Osteocyte (in vitro differentiated cells): ENCODE data around the gene TNKS1BP1. TPM values are rescaled to one million over a fixed set of nuclear protein-coding genes. Genes with fewer than 3 reads are reported as not detected.

Source experiments
- DNase-seq: peaks from one replicate; pipeline ENCODE4 v3.0.0; 2021; ENCODE audit warnings: mixed read lengths; ENCODE audit not compliant: unreplicated experiment; ENCODE audit errors: extremely low spot score
- H3K27ac Mint-ChIP-seq: one replicate; pipeline ENCODE4 v1.8.0; 2021; ENCODE audit warnings: mild to moderate bottlenecking, mixed read lengths; ENCODE audit not compliant: unreplicated experiment
- H3K27me3 Mint-ChIP-seq: one replicate; pipeline ENCODE4 v1.8.0; 2021; ENCODE audit warnings: mixed read lengths; ENCODE audit not compliant: unreplicated experiment
- H3K36me3 Mint-ChIP-seq: one replicate; pipeline ENCODE4 v1.8.0; 2021; ENCODE audit warnings: mixed read lengths; ENCODE audit not compliant: unreplicated experiment
- H3K4me1 Mint-ChIP-seq: one replicate; pipeline ENCODE4 v1.8.0; 2021; ENCODE audit warnings: mixed read lengths; ENCODE audit not compliant: unreplicated experiment
- H3K4me3 Mint-ChIP-seq: one replicate; pipeline ENCODE4 v1.8.0; 2021; ENCODE audit warnings: mild to moderate bottlenecking, moderate library complexity, mixed read lengths; ENCODE audit not compliant: unreplicated experiment
- H3K9me3 Mint-ChIP-seq: one replicate; pipeline ENCODE4 v1.8.0; 2021; ENCODE audit warnings: mixed read lengths; ENCODE audit not compliant: unreplicated experiment
- total RNA-seq: library from RNA; stranded (reverse); gene quantifications from 2 replicates; pipeline ENCODE4 v1.2.1, GENCODE V29; 2021
- TF ChIP-seq, protein P1 (sequence below): fragments of 200-600 bp; sonication (generic); IDR thresholded peaks from 2 replicates; pipeline ENCODE4 v1.5.0; 2021; ENCODE audit warnings: antibody characterized with exemption, mild to moderate bottlenecking, moderate library complexity

Gene TNKS1BP1
- total RNA-seq, 1 donor from 2014 or later = 152 TPM

DNA sequence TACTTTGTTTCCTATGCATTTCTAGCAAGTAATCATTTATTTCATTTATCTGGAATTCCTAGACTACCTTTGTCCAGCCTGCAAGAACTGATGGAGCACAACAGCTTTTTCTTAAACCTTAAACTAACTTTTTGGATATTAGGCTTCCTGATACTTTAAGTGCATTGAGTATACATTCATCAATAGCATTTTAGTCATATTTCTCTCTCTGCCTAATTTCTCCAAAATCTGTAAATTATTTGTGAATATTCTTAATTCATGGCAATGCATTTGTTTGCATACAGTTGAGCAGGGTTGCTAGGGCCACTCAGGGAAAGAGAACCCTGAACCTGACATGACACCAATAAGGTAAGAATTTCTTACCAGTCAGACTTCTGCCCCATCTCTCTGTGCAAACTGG, 58.6 kb downstream of the TNKS1BP1 start:
- DNase-seq = no peak
- H3K9me3 Mint-ChIP-seq = no peaks in the 10 kb centered on the region
- peaks cover 5% of the 10 kb centered on the region for H3K4me1 Mint-ChIP-seq
- TF ChIP-seq, protein P1, sequence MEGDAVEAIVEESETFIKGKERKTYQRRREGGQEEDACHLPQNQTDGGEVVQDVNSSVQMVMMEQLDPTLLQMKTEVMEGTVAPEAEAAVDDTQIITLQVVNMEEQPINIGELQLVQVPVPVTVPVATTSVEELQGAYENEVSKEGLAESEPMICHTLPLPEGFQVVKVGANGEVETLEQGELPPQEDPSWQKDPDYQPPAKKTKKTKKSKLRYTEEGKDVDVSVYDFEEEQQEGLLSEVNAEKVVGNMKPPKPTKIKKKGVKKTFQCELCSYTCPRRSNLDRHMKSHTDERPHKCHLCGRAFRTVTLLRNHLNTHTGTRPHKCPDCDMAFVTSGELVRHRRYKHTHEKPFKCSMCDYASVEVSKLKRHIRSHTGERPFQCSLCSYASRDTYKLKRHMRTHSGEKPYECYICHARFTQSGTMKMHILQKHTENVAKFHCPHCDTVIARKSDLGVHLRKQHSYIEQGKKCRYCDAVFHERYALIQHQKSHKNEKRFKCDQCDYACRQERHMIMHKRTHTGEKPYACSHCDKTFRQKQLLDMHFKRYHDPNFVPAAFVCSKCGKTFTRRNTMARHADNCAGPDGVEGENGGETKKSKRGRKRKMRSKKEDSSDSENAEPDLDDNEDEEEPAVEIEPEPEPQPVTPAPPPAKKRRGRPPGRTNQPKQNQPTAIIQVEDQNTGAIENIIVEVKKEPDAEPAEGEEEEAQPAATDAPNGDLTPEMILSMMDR = no peak
- no peaks in the 10 kb centered on the region for H3K36me3 Mint-ChIP-seq
- H3K27ac Mint-ChIP-seq = no peak overlapping the region
- peaks cover 14% of the 10 kb centered on the region for H3K27me3 Mint-ChIP-seq
- H3K4me3 Mint-ChIP-seq = no peak overlapping the region

DNA sequence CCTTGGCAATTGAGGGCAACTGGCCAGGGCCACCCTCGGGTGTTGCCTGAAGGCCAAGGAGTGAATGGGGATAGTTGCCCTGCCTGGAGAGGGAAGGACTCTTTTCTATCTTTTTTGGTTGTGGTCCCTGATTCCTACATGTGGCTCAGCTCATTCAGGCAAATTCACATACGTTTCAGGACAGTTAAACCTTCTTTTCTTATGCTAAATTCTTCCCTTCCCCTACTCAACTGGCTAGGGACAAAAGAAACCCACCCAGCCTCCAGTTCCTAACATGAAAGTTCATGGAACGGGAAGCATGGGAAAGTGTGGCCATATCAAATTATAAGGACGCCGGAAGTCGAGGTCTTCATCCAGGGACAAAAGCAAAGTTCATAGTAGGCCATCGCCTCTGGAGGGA, 61.4 kb downstream of the TNKS1BP1 start:
- no peak for DNase-seq
- no peaks in the 10 kb centered on the region for H3K36me3 Mint-ChIP-seq
- H3K27ac Mint-ChIP-seq = no peak overlapping the region
- H3K9me3 Mint-ChIP-seq = no peaks in the 10 kb centered on the region
- no peak overlapping the region for H3K4me3 Mint-ChIP-seq
- peaks cover 14% of the 10 kb centered on the region for H3K27me3 Mint-ChIP-seq
- peaks cover 5% of the 10 kb centered on the region for H3K4me1 Mint-ChIP-seq
- TF ChIP-seq, protein P1 = no peak

DNA sequence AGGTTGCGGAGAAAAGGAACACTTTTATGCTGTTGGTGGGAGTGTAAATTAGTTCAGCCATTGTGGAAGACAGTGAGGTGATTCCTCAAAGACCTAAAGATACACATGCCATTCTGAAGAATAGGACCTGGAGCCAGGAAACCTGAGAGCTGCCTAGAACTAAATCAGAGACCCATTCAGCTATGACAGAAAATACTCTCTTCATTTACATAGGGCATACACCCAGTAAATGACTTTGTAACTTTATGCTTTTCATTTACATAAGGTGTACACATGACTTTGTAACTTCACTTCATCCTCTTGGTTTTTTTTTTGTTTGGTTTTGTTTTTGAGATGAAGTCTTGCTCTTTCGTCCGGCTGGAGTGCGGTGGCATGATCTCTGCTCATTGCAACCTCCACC, 62.6 kb downstream of the TNKS1BP1 start:
- H3K27ac Mint-ChIP-seq = no peak overlapping the region
- DNase-seq = no peak
- H3K4me3 Mint-ChIP-seq = no peak overlapping the region
- no peaks in the 10 kb centered on the region for H3K9me3 Mint-ChIP-seq
- H3K4me1 Mint-ChIP-seq = peaks cover 5% of the 10 kb centered on the region
- H3K36me3 Mint-ChIP-seq = no peaks in the 10 kb centered on the region
- H3K27me3 Mint-ChIP-seq = peaks cover 10% of the 10 kb centered on the region
- TF ChIP-seq, protein P1 = no peak

DNA sequence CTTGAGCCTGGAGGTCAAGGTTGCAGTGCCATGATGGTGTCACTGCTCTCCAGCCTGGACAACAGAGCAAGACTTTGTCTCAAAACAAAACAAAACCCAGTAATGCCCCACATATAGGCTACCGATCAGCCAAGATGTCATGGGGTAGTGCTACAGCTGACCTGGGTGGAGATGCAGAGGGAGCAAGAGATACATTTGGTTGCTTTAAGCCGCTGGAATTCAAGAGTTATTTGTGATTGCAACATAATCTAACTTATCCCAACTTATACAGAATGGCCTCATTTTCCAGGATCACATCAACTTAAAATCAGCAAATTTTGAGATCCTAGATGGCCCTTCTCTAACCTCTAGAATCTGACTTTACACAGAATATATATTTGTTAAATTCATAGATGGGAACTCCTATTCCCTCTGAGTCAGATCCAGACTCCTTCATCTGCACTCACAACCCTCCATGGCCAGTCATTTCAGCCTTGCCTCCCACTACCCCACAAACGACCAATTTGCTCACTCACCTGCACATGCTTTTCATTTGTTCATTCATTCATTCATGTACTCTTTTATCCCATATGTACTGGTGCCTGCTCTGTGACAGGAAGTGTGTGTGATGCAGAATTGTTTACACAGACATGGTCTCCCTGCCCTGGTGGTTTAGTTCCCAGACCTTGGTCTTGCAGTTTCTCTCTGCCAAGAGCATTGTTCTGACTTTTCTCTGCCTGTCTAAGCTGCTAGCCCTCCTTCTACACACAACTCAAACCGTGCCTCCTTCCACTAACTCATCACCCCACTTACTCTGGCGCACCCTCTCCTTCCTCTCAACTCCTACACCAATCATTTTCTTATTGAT, 63.6 kb downstream of the TNKS1BP1 start:
- TF ChIP-seq, protein P1 = no peak
- Mint-ChIP-seq H3K4me3 (no peak overlapping the region), H3K27me3 (peaks cover 10% of the 10 kb centered on the region), H3K36me3 (no peaks in the 10 kb centered on the region), H3K9me3 (no peaks in the 10 kb centered on the region), H3K4me1 (peaks cover 5% of the 10 kb centered on the region), H3K27ac (no peak overlapping the region)
- DNase-seq = no peak

DNA sequence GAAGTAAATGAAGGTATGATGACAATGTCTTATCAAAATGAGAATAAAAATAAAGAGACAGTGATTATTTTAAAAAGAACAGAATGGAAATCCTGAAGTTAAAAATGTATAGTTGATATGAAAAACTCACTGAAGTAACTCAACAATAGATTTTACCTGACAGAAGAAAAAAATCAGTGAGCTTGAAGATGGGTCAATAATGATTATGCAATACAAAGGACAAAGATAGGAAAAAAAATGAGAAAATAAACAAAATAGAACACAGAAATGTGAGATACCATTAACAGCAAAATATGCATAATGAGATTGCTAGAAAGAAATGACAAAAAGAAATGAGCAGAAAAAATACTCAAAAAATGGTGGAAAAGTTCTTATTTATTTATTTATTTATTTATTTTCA, 68.6 kb downstream of the TNKS1BP1 start:
- Mint-ChIP-seq H3K27me3 (peaks cover 9% of the 10 kb centered on the region), H3K4me3 (no peak overlapping the region), H3K4me1 (peaks cover 19% of the 10 kb centered on the region), H3K9me3 (no peaks in the 10 kb centered on the region), H3K27ac (no peak overlapping the region), H3K36me3 (no peaks in the 10 kb centered on the region)
- no peak for DNase-seq
- TF ChIP-seq, protein P1 = no peak
